Osteoblast (primary cell): ENCODE measurements around the gene ENKD1. TPM values are rescaled to one million over a fixed set of nuclear protein-coding genes. Genes with fewer than 3 reads are reported as not detected.

Experiments
- DNase-seq: peaks from one replicate; pipeline ENCODE4 v3.0.0; 2011; ENCODE audit warnings: low spot score, mixed read lengths; ENCODE audit not compliant: insufficient read length; ENCODE audit errors: missing footprints
- H2AFZ ChIP-seq: 2 replicates; pipeline ENCODE4 v1.6.0; 2011; ENCODE audit warnings: mild to moderate bottlenecking, low read length
- H3K27ac ChIP-seq: 2 replicates; pipeline ENCODE4 v1.5.1; 2011; ENCODE audit warnings: mild to moderate bottlenecking, low read depth, low read length, moderate library complexity
- H3K27me3 ChIP-seq: 2 replicates; pipeline ENCODE4 v1.6.0; 2012; ENCODE audit warnings: mild to moderate bottlenecking, control low read depth, inconsistent platforms, low read length, moderate library complexity; ENCODE audit not compliant: insufficient read depth
- H3K36me3 ChIP-seq: 2 replicates; pipeline ENCODE4 v1.5.1; 2011; ENCODE audit warnings: mild to moderate bottlenecking, low read length, control low read depth, moderate library complexity; ENCODE audit not compliant: insufficient read depth
- H3K4me1 ChIP-seq: 2 replicates; pipeline ENCODE4 v1.5.1; 2011; ENCODE audit warnings: mild to moderate bottlenecking, low read length, control low read depth, moderate library complexity; ENCODE audit not compliant: insufficient read depth
- H3K4me2 ChIP-seq: 2 replicates; pipeline ENCODE4 v1.6.0; 2011; ENCODE audit warnings: mild to moderate bottlenecking, low read length; ENCODE audit not compliant: insufficient read depth
- H3K4me3 ChIP-seq: fragments of 200-600 bp; sonication (generic); 3 replicates; pipeline ENCODE4 v1.5.1; 2012; ENCODE audit warnings: mild to moderate bottlenecking, low read length, inconsistent platforms; ENCODE audit not compliant: insufficient read depth
- H3K79me2 ChIP-seq: 2 replicates; pipeline ENCODE4 v1.6.0; 2012; ENCODE audit warnings: mild to moderate bottlenecking, low read length, control low read depth, inconsistent platforms; ENCODE audit not compliant: insufficient read depth
- H3K9me3 ChIP-seq: 2 replicates; pipeline ENCODE4 v1.5.1; 2011; ENCODE audit warnings: low read depth, low read length, control low read depth
- H4K20me1 ChIP-seq: 2 replicates; pipeline ENCODE4 v1.6.0; 2012; ENCODE audit warnings: mild to moderate bottlenecking, low read length, control low read depth; ENCODE audit not compliant: insufficient read depth
- CTCF ChIP-seq: IDR thresholded peaks from 2 replicates; pipeline ENCODE4 v1.5.1; 2011; ENCODE audit warnings: mild to moderate bottlenecking, low read depth, low read length, moderate library complexity; ENCODE audit errors: extremely low read depth
- total RNA-seq: library from RNA; depleted of rRNA; stranded (reverse); fragments of >200 nt; gene quantifications from 2 replicates; pipeline ENCODE4 v1.2.3, GENCODE V29; 2012

ENKD1 gene
- total RNA-seq, 1 donor = 15.9 TPM

DNA sequence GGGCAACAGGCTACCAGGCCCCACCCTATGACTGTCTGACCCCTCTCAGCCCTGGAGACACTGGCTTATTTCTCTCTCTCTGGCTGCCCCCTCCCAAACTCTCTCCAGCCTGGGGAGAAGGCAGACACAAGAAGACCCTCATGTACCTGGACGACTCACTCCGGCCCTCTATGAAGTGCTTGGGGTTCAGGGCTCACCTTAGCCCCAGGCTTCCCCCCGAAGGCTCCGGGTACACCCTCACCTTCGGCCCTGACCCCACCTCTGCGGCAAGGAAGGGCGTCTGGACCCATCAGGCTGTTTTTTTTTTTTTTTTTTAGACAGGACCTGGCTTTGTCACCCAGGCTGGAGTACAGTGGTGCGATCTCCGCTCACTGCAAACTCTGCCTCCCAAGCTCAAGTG is 22.5 kb downstream of the ENKD1 start:
- H3K4me1 ChIP-seq = peaks cover 8% of the 10 kb centered on the region
- TF ChIP-seq CTCF = no peak
- no peak for DNase-seq

DNA sequence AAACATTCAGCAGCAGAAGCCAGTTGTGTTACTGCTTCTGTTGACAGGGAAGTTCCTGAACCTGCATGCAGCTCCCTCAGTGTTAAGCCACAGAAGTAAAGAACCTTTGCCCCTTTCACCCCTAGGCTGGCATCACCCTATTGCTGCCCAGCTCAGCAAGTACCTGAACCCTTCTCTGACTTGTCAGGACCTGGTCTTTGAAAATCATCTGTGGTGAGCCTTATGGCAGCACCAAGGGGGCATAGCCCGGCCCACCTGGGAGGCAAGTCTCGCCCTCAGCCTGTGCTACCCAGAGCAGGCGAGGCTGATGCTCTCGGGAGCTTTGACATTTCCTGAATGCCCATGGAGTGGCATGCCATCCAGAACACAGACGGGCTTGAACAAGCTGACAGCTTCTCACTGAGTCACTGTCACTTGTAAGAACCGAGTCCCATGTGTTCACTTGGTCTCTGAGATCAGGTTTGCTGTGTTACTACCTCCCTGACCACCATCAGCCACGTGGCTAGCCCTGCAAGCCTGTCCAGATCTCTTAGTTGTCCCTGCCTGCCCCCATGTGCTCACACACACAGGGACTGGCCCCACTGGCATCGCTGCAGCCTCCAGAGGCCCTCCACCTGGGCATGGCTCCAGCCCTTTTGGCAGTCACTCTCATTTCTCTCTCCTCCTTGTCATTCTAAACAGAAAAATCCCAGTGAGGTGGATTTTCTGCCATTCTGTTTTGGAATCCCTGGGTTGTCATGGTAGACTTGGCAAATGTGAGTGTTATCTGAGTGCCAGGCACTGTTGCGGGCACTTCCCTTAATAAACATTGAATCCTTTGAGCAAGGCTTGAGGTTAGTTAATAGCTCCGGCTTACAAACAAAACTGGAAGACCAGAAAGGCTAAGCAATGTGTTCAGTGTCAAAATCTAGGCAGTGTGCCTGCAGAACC is 24.5 kb downstream of the ENKD1 start:
- Histone ChIP-seq H3K36me3 (peaks cover 21% of the 10 kb centered on the region), H3K27ac (no peak overlapping the region), H3K4me3 (no peak overlapping the region), H3K27me3 (peaks cover 29% of the 10 kb centered on the region), H3K4me1 (peaks cover 8% of the 10 kb centered on the region), H3K9me3 (no peaks in the 10 kb centered on the region), H3K79me2 (no peaks in the 10 kb centered on the region), H2AFZ (peak overlapping the region; percentile 16), H4K20me1 (no peaks in the 10 kb centered on the region), H3K4me2 (no peak overlapping the region)
- peak; percentile 92 for DNase-seq
- no peak for TF ChIP-seq CTCF

More for the DNA sequence above, 22.5 kb downstream of the ENKD1 start:
- Histone ChIP-seq H3K27me3 (peaks cover 47% of the 10 kb centered on the region), H3K4me3 (no peak overlapping the region), H3K27ac (no peak overlapping the region), H2AFZ (no peak overlapping the region), H3K79me2 (no peaks in the 10 kb centered on the region), H3K9me3 (no peaks in the 10 kb centered on the region), H3K36me3 (peaks cover 2% of the 10 kb centered on the region), H3K4me2 (no peak overlapping the region), H4K20me1 (no peaks in the 10 kb centered on the region)

DNA sequence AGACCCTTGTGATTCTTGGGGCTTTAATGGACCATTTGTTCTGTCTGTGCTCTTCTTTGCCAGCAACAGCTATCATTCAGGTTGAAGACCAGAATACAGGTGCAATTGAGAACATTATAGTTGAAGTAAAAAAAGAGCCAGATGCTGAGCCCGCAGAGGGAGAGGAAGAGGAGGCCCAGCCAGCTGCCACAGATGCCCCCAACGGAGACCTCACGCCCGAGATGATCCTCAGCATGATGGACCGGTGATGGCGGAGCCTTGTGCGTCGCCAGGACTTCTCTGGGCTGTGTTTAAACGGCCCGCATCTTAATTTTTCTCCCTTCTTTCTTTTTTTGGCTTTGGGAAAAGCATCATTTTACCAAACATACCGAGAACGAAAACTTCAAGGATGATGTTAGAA is 28.9 kb downstream of the ENKD1 start:
- H2AFZ ChIP-seq = no peak overlapping the region
- H3K27ac ChIP-seq = no peak overlapping the region
- no peaks in the 10 kb centered on the region for H4K20me1 ChIP-seq
- H3K4me3 ChIP-seq = no peak overlapping the region
- H3K9me3 ChIP-seq = no peaks in the 10 kb centered on the region
- H3K36me3 ChIP-seq = peaks cover 33% of the 10 kb centered on the region
- TF ChIP-seq CTCF = no peak
- H3K4me1 ChIP-seq = peaks cover 8% of the 10 kb centered on the region
- no peaks in the 10 kb centered on the region for H3K79me2 ChIP-seq
- no peaks in the 10 kb centered on the region for H3K27me3 ChIP-seq
- no peak for DNase-seq
- no peak overlapping the region for H3K4me2 ChIP-seq

DNA sequence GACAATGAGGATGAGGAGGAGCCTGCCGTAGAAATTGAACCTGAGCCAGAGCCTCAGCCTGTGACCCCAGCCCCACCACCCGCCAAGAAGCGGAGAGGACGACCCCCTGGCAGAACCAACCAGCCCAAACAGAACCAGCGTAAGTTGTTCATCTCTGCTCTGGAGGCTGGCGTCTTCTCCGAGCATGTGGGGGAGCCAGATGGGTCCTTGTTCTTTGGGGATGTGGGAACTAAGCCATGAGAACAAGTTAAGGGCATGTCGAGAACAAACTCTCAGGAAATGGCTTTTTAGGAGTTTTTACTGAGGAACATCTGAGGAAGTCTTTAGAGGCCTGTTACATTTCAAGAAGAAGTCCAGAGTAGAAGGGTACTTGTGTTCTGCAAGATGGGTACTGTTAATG is 29.8 kb downstream of the ENKD1 start:
- peaks cover under 1% of the 10 kb centered on the region for H3K4me1 ChIP-seq
- no peaks in the 10 kb centered on the region for H3K79me2 ChIP-seq
- H3K36me3 ChIP-seq = peaks cover 33% of the 10 kb centered on the region
- no peak overlapping the region for H3K4me2 ChIP-seq
- no peaks in the 10 kb centered on the region for H4K20me1 ChIP-seq
- no peak for TF ChIP-seq CTCF
- no peak overlapping the region for H3K4me3 ChIP-seq
- no peak overlapping the region for H3K27ac ChIP-seq
- H3K27me3 ChIP-seq = no peaks in the 10 kb centered on the region
- DNase-seq = no peak
- no peaks in the 10 kb centered on the region for H3K9me3 ChIP-seq
- H2AFZ ChIP-seq = no peak overlapping the region
